H1 (cell line): ENCODE data around the gene DNAH8. TPM values are rescaled to one million over a fixed set of nuclear protein-coding genes. Genes with fewer than 3 reads are reported as not detected.

Experiments used
- CTCF ChIA-PET: fragments of 300-600 bp; sonication (Branson Sonifier 250); formaldehyde crosslinking; loops from one replicate; lab custom pipeline; 2021; ENCODE audit not compliant: partially characterized antibody; lab: Charles Lee
- POLR2A ChIA-PET: fragments of 300-600 bp; sonication (Branson Sonifier 250); formaldehyde crosslinking; loops from one replicate; lab custom pipeline; 2021; ENCODE audit warnings: inconsistent platforms; ENCODE audit not compliant: partially characterized antibody; lab: Charles Lee
- DNase-seq, 2 experiments: peaks; one replicate each; pipeline versions ENCODE4 v3.0.0 to v3.0.0-alpha.2; 2010 to 2022; ENCODE audit warnings: low spot score in 2 of 2, low read depth in 1 of 2, mixed read lengths in 1 of 2
- FAIRE-seq: peaks from 2 replicates; lab custom pipeline; 2011; peaks lifted over from hg19 to GRCh38; lab: Jason Lieb, UNC
- H2AFZ ChIP-seq: 2 replicates; pipeline ENCODE4 v1.8.1; 2012; ENCODE audit warnings: low read length, inconsistent platforms
- H2AK5ac ChIP-seq: 2 replicates; pipeline ENCODE4 v1.6.1; 2013; ENCODE audit warnings: low read depth, low read length
- H2BK120ac ChIP-seq: replicated peaks from 2 replicates; pipeline ENCODE3; 2013; ENCODE audit warnings: low read depth, low read length, inconsistent platforms
- H2BK12ac ChIP-seq: 2 replicates; pipeline ENCODE4 v1.6.1; 2013; ENCODE audit warnings: low read depth, low read length
- H2BK15ac ChIP-seq: 2 replicates; pipeline ENCODE4 v1.6.1; 2013; ENCODE audit warnings: low read length
- H2BK20ac ChIP-seq: 2 replicates; pipeline ENCODE4 v1.6.1; 2013; ENCODE audit warnings: low read length
- H2BK5ac ChIP-seq: 2 replicates; pipeline ENCODE4 v1.6.1; 2013; ENCODE audit warnings: low read depth, low read length
- H3K14ac ChIP-seq: 2 replicates; pipeline ENCODE4 v1.6.1; 2013; ENCODE audit warnings: inconsistent platforms; ENCODE audit not compliant: insufficient read length
- H3K18ac ChIP-seq: 2 replicates; pipeline ENCODE4 v1.6.1; 2013; ENCODE audit warnings: low read length; ENCODE audit errors: extremely low read depth
- H3K23ac ChIP-seq: 2 replicates; pipeline ENCODE4 v1.6.1; 2013; ENCODE audit warnings: inconsistent platforms; ENCODE audit not compliant: insufficient read length
- H3K23me2 ChIP-seq: 2 replicates; pipeline ENCODE4 v1.6.1; 2013; ENCODE audit warnings: low read depth, low read length
- H3K27ac ChIP-seq: 2 replicates; pipeline ENCODE4 v1.6.1; 2011; ENCODE audit warnings: low read depth, low read length, inconsistent platforms
- H3K27me3 ChIP-seq, 4 experiments: replicated peaks in 1 of 4; 1 replicate in 1 of 4; 2 replicates in 3 of 4; pipeline versions ENCODE4 v1.6.1 to v1.8.1; 2011 to 2013; ENCODE audit warnings: low read length in 3 of 4, mild to moderate bottlenecking in 3 of 4, inconsistent platforms in 2 of 4, mixed read lengths in 2 of 4, moderate library complexity in 1 of 4; ENCODE audit not compliant: control insufficient read depth in 3 of 4, insufficient read depth in 3 of 4; ENCODE audit errors: extremely low read depth in 1 of 4
- H3K36me3 ChIP-seq, 4 experiments: 2 replicates each; pipeline versions ENCODE4 v1.6.1 to v1.8.1; 2011 to 2013; ENCODE audit warnings: mild to moderate bottlenecking in 4 of 4, low read length in 3 of 4, moderate library complexity in 2 of 4, control low read depth in 1 of 4, inconsistent platforms in 1 of 4; ENCODE audit not compliant: insufficient read depth in 4 of 4, control insufficient read depth in 2 of 4
- H3K4ac ChIP-seq: replicated peaks from 2 replicates; pipeline ENCODE3; 2013; ENCODE audit warnings: low read length, low read depth, mixed read lengths, inconsistent platforms; ENCODE audit not compliant: insufficient read length
- H3K4me1 ChIP-seq, 4 experiments: replicated peaks in 1 of 4; 1 replicate in 1 of 4; 2 replicates in 3 of 4; pipeline versions ENCODE4 v1.6.1 to v1.8.1; 2011 to 2013; ENCODE audit warnings: low read length in 3 of 4, inconsistent platforms in 2 of 4, mixed read lengths in 1 of 4; ENCODE audit not compliant: insufficient read depth in 4 of 4, control insufficient read depth in 3 of 4
- H3K4me2 ChIP-seq, 2 experiments: 2 replicates each; pipeline versions ENCODE4 v1.6.1 to v1.8.1; 2011 to 2013; ENCODE audit warnings: low read depth in 2 of 2, low read length in 2 of 2, control low read depth in 1 of 2, inconsistent platforms in 1 of 2, mild to moderate bottlenecking in 1 of 2; ENCODE audit not compliant: insufficient read depth in 1 of 2
- H3K4me3 ChIP-seq, 4 experiments: fragments of 200-600, 300-600 bp in 1 of 4; sonication (generic), shearing (Covaris generic), sonication (Bioruptor Twin) in 1 of 4; 2 replicates each; pipeline versions ENCODE4 v1.5.1 to v1.8.1; 2011 to 2016; ENCODE audit warnings: low read length in 4 of 4, low read depth in 3 of 4, control low read depth in 2 of 4, inconsistent platforms in 2 of 4, mild to moderate bottlenecking in 2 of 4, mixed read lengths in 1 of 4, moderate library complexity in 1 of 4; ENCODE audit not compliant: insufficient read depth in 2 of 4; ENCODE audit errors: extremely low read depth in 1 of 4
- H3K56ac ChIP-seq: replicated peaks from 2 replicates; pipeline ENCODE3; 2013; ENCODE audit warnings: low read depth, mild to moderate bottlenecking, mixed read lengths, low read length, inconsistent platforms; ENCODE audit not compliant: insufficient read length
- H3K79me1 ChIP-seq: 2 replicates; pipeline ENCODE4 v1.6.1; 2013; ENCODE audit warnings: low read depth, low read length, control low read depth
- H3K79me2 ChIP-seq, 2 experiments: 2 replicates each; pipeline versions ENCODE4 v1.6.1 to v1.8.1; 2012 to 2013; ENCODE audit warnings: low read length in 2 of 2, mild to moderate bottlenecking in 2 of 2, inconsistent platforms in 1 of 2; ENCODE audit not compliant: insufficient read depth in 2 of 2, control insufficient read depth in 1 of 2
- H3K9ac ChIP-seq, 4 experiments: replicated peaks in 1 of 4; 1 replicate in 1 of 4; 2 replicates in 3 of 4; pipeline versions ENCODE4 v1.6.1 to v1.8.1; 2011 to 2013; ENCODE audit warnings: low read depth in 3 of 4, low read length in 3 of 4, control low read depth in 2 of 4, mild to moderate bottlenecking in 2 of 4, moderate library complexity in 2 of 4, inconsistent platforms in 1 of 4; ENCODE audit errors: extremely low read depth in 1 of 4
- H3K9me3 ChIP-seq, 2 experiments: 2 replicates each; pipeline versions ENCODE4 v1.6.1 to v1.8.1; 2012 to 2013; ENCODE audit warnings: mild to moderate bottlenecking in 2 of 2, moderate library complexity in 2 of 2, control low read depth in 1 of 2, inconsistent platforms in 1 of 2, low read depth in 1 of 2, low read length in 1 of 2, mixed read lengths in 1 of 2; ENCODE audit not compliant: insufficient read depth in 2 of 2
- H4K20me1 ChIP-seq, 2 experiments: replicated peaks in 1 of 2; 2 replicates each; pipeline versions ENCODE3 to v1.8.1; 2011 to 2013; ENCODE audit warnings: inconsistent platforms in 2 of 2, low read length in 2 of 2, mild to moderate bottlenecking in 1 of 2; ENCODE audit not compliant: insufficient read depth in 2 of 2, control insufficient read depth in 1 of 2
- H4K5ac ChIP-seq: 2 replicates; pipeline ENCODE4 v1.6.1; 2013; ENCODE audit warnings: low read length, low read depth, mixed read lengths, inconsistent platforms; ENCODE audit not compliant: insufficient read length
- H4K8ac ChIP-seq: 2 replicates; pipeline ENCODE4 v1.8.0; 2013; ENCODE audit warnings: mild to moderate bottlenecking, moderate library complexity, low read length, inconsistent platforms; ENCODE audit not compliant: insufficient read depth; ENCODE audit errors: extremely low read depth
- H4K91ac ChIP-seq: replicated peaks from 2 replicates; pipeline ENCODE3; 2013; ENCODE audit warnings: low read length, mixed read lengths, inconsistent platforms; ENCODE audit not compliant: insufficient read length
- RAD21 ChIP-seq, 2 experiments: IDR thresholded peaks in 1 of 2; conservative IDR thresholded peaks in 1 of 2; 2 replicates each; pipeline ENCODE4 v1.6.1; 2011; ENCODE audit warnings: low read depth in 2 of 2, low read length in 2 of 2, improper control_type of control experiment in 1 of 2, inconsistent platforms in 1 of 2, mild to moderate bottlenecking in 1 of 2, moderate library complexity in 1 of 2
- WGBS, 2 experiments: shearing (Covaris generic) in 1 of 2; methylation state at CpG; one replicate each; pipeline versions ENCODE4 v1.1.6 to v1.1.7; 2013 to 2015; ENCODE audit warnings: low lambda C conversion rate in 2 of 2, mixed read lengths in 2 of 2, inconsistent platforms in 1 of 2, low coverage in 1 of 2, missing lambda C conversion rate in 1 of 2; ENCODE audit not compliant: insufficient replicate concordance in 2 of 2, insufficient coverage in 1 of 2, insufficient read length in 1 of 2; ENCODE audit errors: extremely low coverage in 1 of 2, missing lambda C conversion rate in 1 of 2; 5-methylcytosine and 5-hydroxymethylcytosine counted together
- polyA plus RNA-seq, 7 experiments: library from polyadenylated mRNA; depleted of rRNA in 3 of 7; stranded (reverse) in 5 of 7; unstranded in 2 of 7; fragments of >200 nt in 5 of 7; fragments of 200-250 nt in 2 of 7; gene quantifications; 1 replicate in 5 of 7; 2 replicates in 1 of 7; 4 replicates in 1 of 7; pipeline versions ENCODE4 v1.2.1 to v1.2.3, GENCODE V29; 2011 to 2013; ENCODE audit warnings: missing spikeins in 2 of 7, mixed read lengths in 2 of 7
- total RNA-seq: library from RNA; stranded (reverse); fragmentation: NEBNext Ultra II Directional; extraction: Animal tissue kit (Norgen Biotek cat#: 25700); gene quantifications from 2 replicates; pipeline ENCODE4 v1.2.1, GENCODE V29; 2021
- TF ChIP-seq, protein P1 (sequence below): IDR thresholded peaks from 2 replicates; pipeline ENCODE4 v1.6.1; 2011; ENCODE audit warnings: low read length, improper control_type of control experiment
- TF ChIP-seq, protein P2 (sequence below), 3 experiments: IDR thresholded peaks; 1 replicate in 2 of 3; 2 replicates in 1 of 3; pipeline versions ENCODE4 v1.5.1 to v1.6.1; 2011; ENCODE audit warnings: low read length in 3 of 3, mild to moderate bottlenecking in 3 of 3, inconsistent platforms in 2 of 3, low read depth in 1 of 3, moderate library complexity in 1 of 3; ENCODE audit not compliant: insufficient read depth in 1 of 3; ENCODE audit errors: control extremely low read depth in 1 of 3

Gene DNAH8
- total and polyA plus RNA-seq, 2 of the 8 experiments (the other 6 are each of a cell fraction or from before 2014, with no cell fraction given), result under 0.01 TPM; not detected in 1

DNA sequence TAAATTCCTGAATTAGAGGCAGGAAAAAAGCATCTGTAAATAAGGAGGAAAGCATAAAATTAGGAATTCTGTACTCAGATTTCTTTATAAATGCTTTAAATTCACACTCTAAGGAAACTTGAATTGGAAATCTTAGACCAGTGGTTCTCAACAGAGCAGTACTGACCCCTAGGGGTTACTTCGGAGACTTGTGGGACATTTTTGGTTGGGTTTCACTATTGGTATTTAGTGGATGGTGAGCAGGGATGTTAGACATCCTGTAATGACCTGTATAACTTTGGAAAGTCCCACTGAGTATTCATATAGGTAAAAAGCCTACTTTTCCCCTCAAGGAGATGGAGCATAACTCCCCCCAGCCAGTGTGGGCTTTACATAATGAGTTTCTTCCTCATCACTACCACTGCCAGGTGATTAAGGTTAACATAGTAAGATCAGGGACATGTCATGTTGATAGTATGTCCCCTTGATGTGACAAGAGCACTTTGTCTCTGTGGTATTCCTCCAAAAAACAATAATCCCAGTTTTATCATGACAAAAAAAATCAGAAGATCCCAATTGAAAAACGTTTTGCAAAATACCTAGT, 43.1 kb upstream of the DNAH8 start:
- Histone ChIP-seq H2BK12ac (no peak overlapping the region), H3K18ac (no peak overlapping the region), H3K79me1 (no peaks in the 10 kb centered on the region), H4K91ac (no peak overlapping the region), H3K23me2 (no peaks in the 10 kb centered on the region), H4K5ac (no peak overlapping the region), H3K36me3 (peaks cover 0 to 22% (median 10%) of the 10 kb centered on the region in 4 experiments; a peak in 6 of 8 replicates), H3K27me3 (no peaks in the 10 kb centered on the region), H2AFZ (no peak overlapping the region), H3K27ac (no peak overlapping the region), H3K4ac (no peak overlapping the region), H3K79me2 (no peaks in the 10 kb centered on the region), H2BK5ac (no peak overlapping the region), H3K9me3 (no peaks in the 10 kb centered on the region), H3K4me3 (no peak overlapping the region), H3K14ac (no peak overlapping the region), H3K4me1 (no peaks in the 10 kb centered on the region), H4K20me1 (no peaks in the 10 kb centered on the region), H3K4me2 (no peak overlapping the region), H2AK5ac (no peak overlapping the region), H3K9ac (no peak overlapping the region), H2BK20ac (no peak overlapping the region), H3K23ac (no peak overlapping the region), H3K56ac (no peak overlapping the region), H2BK120ac (no peak overlapping the region), H2BK15ac (no peak overlapping the region), H4K8ac (no peak overlapping the region)
- CTCF ChIA-PET, result interaction anchor here (1.0 to 1.4 kb wide), 5 partner anchors 9 to 104 kb away, joined by 3 to 6 read pairs (median 4); no protein-coding TSS in a partner anchor
- WGBS, 2 experiments, result 8% methylated on average over 2 of the region's 2 CpGs; no CpG with 5 or more reads in 1 of the 2 experiments
- peak; percentile 75 to 82 for TF ChIP-seq RAD21 (IDR thresholded peaks at IDR 0.05 in 1 of 2, conservative IDR thresholded peaks at IDR 0.05 in 1 of 2; ENCODE audit: low read depth in 2 of 2, low read length in 2 of 2)
- TF ChIP-seq, protein P1, sequence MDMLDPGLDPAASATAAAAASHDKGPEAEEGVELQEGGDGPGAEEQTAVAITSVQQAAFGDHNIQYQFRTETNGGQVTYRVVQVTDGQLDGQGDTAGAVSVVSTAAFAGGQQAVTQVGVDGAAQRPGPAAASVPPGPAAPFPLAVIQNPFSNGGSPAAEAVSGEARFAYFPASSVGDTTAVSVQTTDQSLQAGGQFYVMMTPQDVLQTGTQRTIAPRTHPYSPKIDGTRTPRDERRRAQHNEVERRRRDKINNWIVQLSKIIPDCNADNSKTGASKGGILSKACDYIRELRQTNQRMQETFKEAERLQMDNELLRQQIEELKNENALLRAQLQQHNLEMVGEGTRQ, result no peak
- TF ChIP-seq, protein P2, sequence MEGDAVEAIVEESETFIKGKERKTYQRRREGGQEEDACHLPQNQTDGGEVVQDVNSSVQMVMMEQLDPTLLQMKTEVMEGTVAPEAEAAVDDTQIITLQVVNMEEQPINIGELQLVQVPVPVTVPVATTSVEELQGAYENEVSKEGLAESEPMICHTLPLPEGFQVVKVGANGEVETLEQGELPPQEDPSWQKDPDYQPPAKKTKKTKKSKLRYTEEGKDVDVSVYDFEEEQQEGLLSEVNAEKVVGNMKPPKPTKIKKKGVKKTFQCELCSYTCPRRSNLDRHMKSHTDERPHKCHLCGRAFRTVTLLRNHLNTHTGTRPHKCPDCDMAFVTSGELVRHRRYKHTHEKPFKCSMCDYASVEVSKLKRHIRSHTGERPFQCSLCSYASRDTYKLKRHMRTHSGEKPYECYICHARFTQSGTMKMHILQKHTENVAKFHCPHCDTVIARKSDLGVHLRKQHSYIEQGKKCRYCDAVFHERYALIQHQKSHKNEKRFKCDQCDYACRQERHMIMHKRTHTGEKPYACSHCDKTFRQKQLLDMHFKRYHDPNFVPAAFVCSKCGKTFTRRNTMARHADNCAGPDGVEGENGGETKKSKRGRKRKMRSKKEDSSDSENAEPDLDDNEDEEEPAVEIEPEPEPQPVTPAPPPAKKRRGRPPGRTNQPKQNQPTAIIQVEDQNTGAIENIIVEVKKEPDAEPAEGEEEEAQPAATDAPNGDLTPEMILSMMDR (IDR thresholded peaks at IDR 0.05; ENCODE audit: control extremely low read depth in 1 of 3, insufficient read depth in 1 of 3, low read depth in 1 of 3, low read length in 3 of 3), result peak in 2 of 3 experiments; percentile 55 to 70; a peak in 2 of 4 replicates
- DNase-seq (no peak), FAIRE-seq (peak; percentile 82)
- POLR2A ChIA-PET, result no interaction called here
